HFF-Myc (cell line): ENCODE measurements around the gene MAPK10.
"Not testable (repeated sequence)": the region's sequence is repeated elsewhere in the genome, so short reads cannot be mapped to it uniquely, and the experiment has no call there.

ENCODE experiments used
- DNase-seq: peaks from one replicate; pipeline ENCODE4 v3.0.0-alpha.2; 2011; ENCODE audit warnings: low read depth; ENCODE audit errors: extremely low read depth
- H3K4me3 ChIP-seq: replicated peaks from 2 replicates; pipeline ENCODE4 v1.5.1; 2011; ENCODE audit warnings: low read depth, mild to moderate bottlenecking, control low read depth, low read length
- CTCF ChIP-seq: IDR thresholded peaks from 2 replicates; pipeline ENCODE4 v1.5.1; 2012; ENCODE audit warnings: mild to moderate bottlenecking, low read depth, low read length, control low read depth; ENCODE audit errors: missing control alignments

MAPK10 gene

GRCh38 chr4:85965529-85965928, 394.3 kb downstream of the MAPK10 start:
- H3K4me3 ChIP-seq, result no peak overlapping the region
- no peak for DNase-seq
- no peak for TF ChIP-seq CTCF

GRCh38 chr4:85965017-85965416, 394.8 kb downstream of the MAPK10 start:
- DNase-seq, H3K4me3 ChIP-seq: not testable (repeated sequence)

- DNase-seq, result no peak
- no peak for TF ChIP-seq CTCF
- H3K4me3 ChIP-seq, result no peak overlapping the region
These were observed 395.6 kb downstream of the MAPK10 start for GRCh38 chr4:85964298-85964697.

- no peak for DNase-seq
- TF ChIP-seq CTCF, result no peak
- no peak overlapping the region for H3K4me3 ChIP-seq
These were observed 396.6 kb downstream of the MAPK10 start for GRCh38 chr4:85963231-85963630.

GRCh38 chr4:85961887-85962286, 398.0 kb downstream of the MAPK10 start:
- TF ChIP-seq CTCF, result no peak
- no peak overlapping the region for H3K4me3 ChIP-seq
- no peak for DNase-seq

GRCh38 chr4:85956293-85956945, 403.4 kb downstream of the MAPK10 start:
- H3K4me3 ChIP-seq, result no peak overlapping the region
- DNase-seq, result no peak
- no peak for TF ChIP-seq CTCF

GRCh38 chr4:85955620-85956292, 404.1 kb downstream of the MAPK10 start:
- TF ChIP-seq CTCF, result no peak
- no peak overlapping the region for H3K4me3 ChIP-seq
- DNase-seq, result no peak
